ENCODE results near the gene SMOC2. TPM values are rescaled to one million over a fixed set of nuclear protein-coding genes. Genes with fewer than 3 reads are reported as not detected.

Gene SMOC2
- total and polyA plus RNA-seq, 2 donors (not counting 1 experiment from before 2014, with no cell fraction given): 0.37 TPM; not detected in 1

DNA sequence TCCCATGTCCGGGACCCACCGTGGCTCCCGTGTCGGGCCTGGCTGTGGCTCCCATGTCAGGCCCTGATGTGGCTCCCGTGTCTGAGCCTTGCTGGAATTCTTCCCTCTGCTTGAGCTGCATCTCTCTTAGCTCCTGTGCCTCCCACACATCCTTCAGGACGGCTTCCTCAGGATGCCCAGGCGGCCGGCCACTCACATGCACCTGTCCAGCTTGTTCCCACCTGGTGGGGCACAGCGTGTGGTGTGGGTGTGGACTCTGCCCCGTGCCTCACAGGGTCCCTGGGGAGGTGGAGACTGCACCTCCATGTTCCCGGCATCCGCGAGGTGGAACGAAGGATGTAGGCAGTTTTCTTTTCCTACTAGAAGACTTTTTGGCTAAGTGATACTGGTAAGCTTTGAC, 170.7 kb downstream of the SMOC2 start:
- DNase-seq (no peak), ATAC-seq (ENCODE audit: low read depth) (no peak)
- Histone ChIP-seq H3K9ac (ENCODE audit: low read length) (no peak overlapping the region), H2AFZ (ENCODE audit: insufficient read depth, low read depth, low read length, poor library complexity, severe bottlenecking) (no peak overlapping the region), H3K79me2 (ENCODE audit: control insufficient read depth, insufficient read depth, low read length) (no peaks in the 10 kb centered on the region), H3K27ac (ENCODE audit: low read length in 2 of 2) (no peak overlapping the region), H3K4me3 (ENCODE audit: control extremely low read depth in 1 of 5, extremely low read depth in 1 of 5, insufficient read depth in 1 of 5, low read depth in 2 of 5, low read length in 4 of 5) (no peak overlapping the region), H3K36me3 (replicated peaks in 1 of 2; ENCODE audit: control extremely low read depth in 1 of 2, control insufficient read depth in 1 of 2, extremely low read depth in 1 of 2, insufficient read depth in 2 of 2, low read length in 1 of 2) (no peaks in the 10 kb centered on the region), H3K4me2 (replicated peaks; ENCODE audit: low read depth, low read length, poor library complexity, severe bottlenecking) (no peak overlapping the region), H3K27me3 (replicated peaks in 1 of 4; ENCODE audit: control extremely low read depth in 1 of 4, control insufficient read depth in 3 of 4, insufficient read depth in 4 of 4, low read length in 3 of 4) (no peaks in the 10 kb centered on the region), H4K20me1 (ENCODE audit: control insufficient read depth, insufficient read depth, low read length, poor library complexity, severe bottlenecking) (no peaks in the 10 kb centered on the region), H3K4me1 (ENCODE audit: control insufficient read depth in 2 of 2, insufficient read depth in 2 of 2, low read length in 2 of 2) (no peaks in the 10 kb centered on the region), H3K9me3 (ENCODE audit: control extremely low read depth in 1 of 3, control insufficient read depth in 2 of 3, insufficient read depth in 1 of 3, low read length in 2 of 3) (peaks cover 0 to 41% (median 3%) of the 10 kb centered on the region in 3 donors)
- intact Hi-C loops (cut with micrococcal nuclease): no loop called here
- Mint-ChIP-seq H3K4me1 (no peaks in the 10 kb centered on the region), H3K9me3 (ENCODE audit: insufficient read depth) (no peaks in the 10 kb centered on the region), H3K4me3 (no peak overlapping the region), H3K27ac (no peak overlapping the region), H3K27me3 (no peaks in the 10 kb centered on the region)
- ChIA-PET CTCF (no interaction called here), POLR2A (no interaction called here)
- TF ChIP-seq CTCF (IDR thresholded peaks at IDR 0.05): no peak
- TF ChIP-seq EZH2 (IDR thresholded peaks at IDR 0.05; ENCODE audit: borderline replicate concordance, insufficient read depth, low read depth, low read length, poor library complexity, severe bottlenecking): no peak
- 91% methylated on average over 12 of the region's 14 CpGs for WGBS (ENCODE audit: insufficient coverage)

- Histone ChIP-seq H3K4me1 (ENCODE audit: control insufficient read depth in 2 of 2, insufficient read depth in 2 of 2, low read length in 2 of 2) (no peaks in the 10 kb centered on the region), H3K9me3 (ENCODE audit: control extremely low read depth in 1 of 3, control insufficient read depth in 2 of 3, insufficient read depth in 1 of 3, low read length in 2 of 3) (peaks cover 0 to 38% (median 3%) of the 10 kb centered on the region in 3 donors), H2AFZ (ENCODE audit: insufficient read depth, low read depth, low read length, poor library complexity, severe bottlenecking) (no peak overlapping the region), H3K27me3 (replicated peaks in 1 of 4; ENCODE audit: control extremely low read depth in 1 of 4, control insufficient read depth in 3 of 4, insufficient read depth in 4 of 4, low read length in 3 of 4) (no peaks in the 10 kb centered on the region), H3K4me3 (ENCODE audit: control extremely low read depth in 1 of 5, extremely low read depth in 1 of 5, insufficient read depth in 1 of 5, low read depth in 2 of 5, low read length in 4 of 5) (no peak overlapping the region), H4K20me1 (ENCODE audit: control insufficient read depth, insufficient read depth, low read length, poor library complexity, severe bottlenecking) (no peaks in the 10 kb centered on the region), H3K4me2 (replicated peaks; ENCODE audit: low read depth, low read length, poor library complexity, severe bottlenecking) (no peak overlapping the region), H3K27ac (ENCODE audit: low read length in 2 of 2) (no peak overlapping the region), H3K36me3 (replicated peaks in 1 of 2; ENCODE audit: control extremely low read depth in 1 of 2, control insufficient read depth in 1 of 2, extremely low read depth in 1 of 2, insufficient read depth in 2 of 2, low read length in 1 of 2) (no peaks in the 10 kb centered on the region), H3K79me2 (ENCODE audit: control insufficient read depth, insufficient read depth, low read length) (no peaks in the 10 kb centered on the region), H3K9ac (ENCODE audit: low read length) (no peak overlapping the region)
- no peak for TF ChIP-seq EZH2 (IDR thresholded peaks at IDR 0.05; ENCODE audit: borderline replicate concordance, insufficient read depth, low read depth, low read length, poor library complexity, severe bottlenecking)
- Mint-ChIP-seq H3K4me3 (no peak overlapping the region), H3K27ac (no peak overlapping the region), H3K9me3 (ENCODE audit: insufficient read depth) (no peaks in the 10 kb centered on the region), H3K4me1 (no peaks in the 10 kb centered on the region), H3K27me3 (no peaks in the 10 kb centered on the region)
- DNase-seq (no peak), ATAC-seq (ENCODE audit: low read depth) (no peak)
- intact Hi-C loops (cut with micrococcal nuclease): no loop called here
- POLR2A ChIA-PET: no interaction called here
- 94% methylated on average over 12 of the region's 13 CpGs for WGBS (ENCODE audit: insufficient coverage)
- CTCF ChIA-PET: no interaction called here
These were observed 171.6 kb downstream of the SMOC2 start for GRCh38 chr6:168612586-168612985.

Measured in B cell (primary cell).